GM23248 (cell line): Measurements from ENCODE around the gene ZSCAN30. TPM values are rescaled to one million over a fixed set of nuclear protein-coding genes. Genes with fewer than 3 reads are reported as not detected.
A peak's percentile ranks its signal among the peaks of the same experiment; 100 is the strongest.

ENCODE experiments used
- DNase-seq: peaks from one replicate; pipeline ENCODE4 v3.0.0-alpha.2; 2015
- H2AFZ ChIP-seq: fragments of 200-600 bp; sonication (generic); 2 replicates; pipeline ENCODE4 v1.6.1; 2016; ENCODE audit warnings: antibody characterized with exemption
- H3F3A ChIP-seq: fragments of 200-600 bp; sonication (generic); 2 replicates; pipeline ENCODE4 v1.6.1; 2016; ENCODE audit warnings: mild to moderate bottlenecking, antibody characterized with exemption, mixed run types; ENCODE audit not compliant: insufficient read depth
- H3K27ac ChIP-seq: fragments of 200-600 bp; sonication (generic); 2 replicates; pipeline ENCODE4 v1.5.1; 2016; ENCODE audit warnings: mild to moderate bottlenecking
- H3K27me3 ChIP-seq: fragments of 200-600 bp; sonication (generic); replicated peaks from 2 replicates; pipeline ENCODE4 v1.6.1; 2016; ENCODE audit warnings: mild to moderate bottlenecking; ENCODE audit not compliant: insufficient read depth
- H3K36me3 ChIP-seq: fragments of 200-600 bp; sonication (generic); 2 replicates; pipeline ENCODE4 v1.6.1; 2016; ENCODE audit warnings: low read depth, mild to moderate bottlenecking
- H3K4me1 ChIP-seq: fragments of 200-600 bp; sonication (generic); 2 replicates; pipeline ENCODE4 v1.6.1; 2016; ENCODE audit warnings: mild to moderate bottlenecking; ENCODE audit not compliant: insufficient read depth
- H3K4me2 ChIP-seq: fragments of 200-600 bp; sonication (generic); one replicate; pipeline ENCODE4 v1.6.1; 2016; ENCODE audit warnings: mild to moderate bottlenecking; ENCODE audit not compliant: unreplicated experiment
- H3K4me3 ChIP-seq: fragments of 200-600 bp; sonication (generic); 2 replicates; pipeline ENCODE4 v1.5.1; 2016; ENCODE audit warnings: mild to moderate bottlenecking
- H3K79me2 ChIP-seq: fragments of 200-600 bp; sonication (generic); 2 replicates; pipeline ENCODE4 v1.6.1; 2016; ENCODE audit warnings: mild to moderate bottlenecking; ENCODE audit not compliant: insufficient read depth
- H3K9ac ChIP-seq: fragments of 200-600 bp; sonication (generic); 2 replicates; pipeline ENCODE4 v1.6.1; 2016; ENCODE audit warnings: mild to moderate bottlenecking
- H3K9me2 ChIP-seq: fragments of 200-600 bp; sonication (generic); 2 replicates; pipeline ENCODE4 v1.6.1; 2016; ENCODE audit warnings: mixed run types, mild to moderate bottlenecking, moderate library complexity; ENCODE audit not compliant: insufficient read depth
- H3K9me3 ChIP-seq: fragments of 200-600 bp; sonication (generic); one replicate; pipeline ENCODE4 v1.6.1; 2017; ENCODE audit warnings: low read depth
- H4K20me1 ChIP-seq: fragments of 200-600 bp; sonication (generic); 2 replicates; pipeline ENCODE4 v1.6.0; 2016; ENCODE audit not compliant: insufficient read depth
- EZH2 ChIP-seq: fragments of 200-600 bp; sonication (generic); IDR thresholded peaks from 2 replicates; pipeline ENCODE4 v1.6.1; 2018; ENCODE audit warnings: antibody characterized with exemption, mild to moderate bottlenecking; ENCODE audit not compliant: insufficient read depth, poor library complexity, severe bottlenecking
- EZH2phosphoT487 ChIP-seq: fragments of 200-600 bp; sonication (generic); IDR thresholded peaks from 2 replicates; pipeline ENCODE4 v1.6.1; 2018; ENCODE audit warnings: antibody characterized with exemption, moderate library complexity, mild to moderate bottlenecking, low read depth; ENCODE audit not compliant: insufficient read depth
- WGBS, 2 experiments: methylation state at CpG; one replicate each; pipeline ENCODE4 v1.1.6; 2015 to 2017; ENCODE audit warnings: low lambda C conversion rate in 2 of 2, low coverage in 1 of 2; ENCODE audit errors: missing lambda C conversion rate in 2 of 2; 5-methylcytosine and 5-hydroxymethylcytosine counted together
- in situ Hi-C: fragments of 300-500 bp; cut with MboI; formaldehyde crosslinking; loops from 2 replicates; pipeline ENCODE4 v1.15.0; 2020
- polyA plus RNA-seq: library from polyadenylated mRNA; unstranded; fragments of >200 nt; fragmentation: Nextera tagmentation; extraction: Ambion mirVana; gene quantifications from 2 replicates; pipeline ENCODE4 v1.2.1, GENCODE V29; 2016
- total RNA-seq: library from RNA; depleted of rRNA; stranded (reverse); fragments of >200 nt; shearing (Covaris generic); gene quantifications from 2 replicates; pipeline ENCODE4 v1.2.3, GENCODE V29; 2014

The ZSCAN30 gene
- total and polyA plus RNA-seq, 2 experiments from 2014 or later: 13.7 to 21.3 TPM

DNA sequence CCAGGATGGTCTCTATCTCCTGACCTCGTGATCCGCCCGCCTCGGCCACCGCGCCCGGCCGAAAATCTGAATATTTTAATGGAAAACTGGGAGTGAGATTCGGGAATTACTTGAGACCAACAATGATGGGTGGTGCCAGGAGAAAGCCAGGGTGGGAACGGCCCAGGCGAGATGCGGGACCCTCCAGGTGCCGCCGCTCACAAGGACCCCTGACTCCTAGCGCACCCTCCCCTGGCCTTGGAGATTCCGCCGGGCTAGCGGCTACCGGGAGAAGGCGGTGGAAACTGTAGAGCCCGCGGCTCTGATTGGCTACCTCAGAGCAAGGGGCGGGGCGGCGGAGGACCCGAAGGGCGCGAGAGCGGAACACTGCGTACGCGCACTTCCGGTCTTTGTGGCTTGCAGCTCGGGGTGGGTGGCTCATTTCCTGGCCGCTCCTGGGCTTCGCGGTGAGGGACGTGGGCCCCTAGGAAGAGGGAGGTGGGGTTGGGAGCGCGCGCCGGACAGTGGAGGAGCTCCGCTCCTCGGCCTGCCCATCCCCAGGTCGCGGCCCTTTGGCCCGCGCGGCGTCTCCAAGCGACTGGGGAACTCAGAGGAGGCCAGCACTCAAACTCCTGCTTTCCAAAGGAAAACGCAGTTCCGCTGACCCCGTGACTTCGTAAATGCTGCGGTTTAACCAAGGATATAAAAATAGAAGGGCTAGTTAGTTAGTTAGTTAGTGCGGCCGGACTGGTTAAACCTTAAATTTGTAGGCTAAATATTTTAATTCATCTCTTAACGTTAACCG lies 49.2 kb downstream of the ZSCAN30 start, which contains the start of gene ZNF397:
Gene ZNF397 (plus strand): TSS at position 371 of the 784 bp plus-strand sequence. CDS start 1,437 bp downstream, outside the sequence.
- H3K9me3 ChIP-seq: peaks cover 4% of the 10 kb centered on the region
- H3K27ac ChIP-seq: peak within 1 kb of the TSS; percentile 97
- H3K4me2 ChIP-seq: peak within 1 kb of the TSS; percentile 95
- H3K4me3 ChIP-seq: peak within 1 kb of the TSS; percentile 97
- in situ Hi-C loops: loop anchor here (25.0 kb wide), 1 partner anchor 721 kb away; the partner anchor contains the start of gene RMP24
- no peaks in the 10 kb centered on the region for H3K9me2 ChIP-seq
- H3K36me3 ChIP-seq: peaks cover 35% of the 10 kb centered on the region
- 0 to 1% methylated on average over 59 to 60 of the region's 60 CpGs for WGBS, 2 experiments
- H3K79me2 ChIP-seq: peaks cover 30% of the 10 kb centered on the region
- DNase-seq: peak; percentile 100
- H3K4me1 ChIP-seq: peaks cover 6% of the 10 kb centered on the region; the same call in 1 of the 2 replicates
- H4K20me1 ChIP-seq: no peaks in the 10 kb centered on the region
- peak within 1 kb of the TSS; percentile 98 for H2AFZ ChIP-seq
- H3K9ac ChIP-seq: peak within 1 kb of the TSS; percentile 98
- peaks cover 8% of the 10 kb centered on the region; the same call in 1 of the 2 replicates for H3F3A ChIP-seq
- TF ChIP-seq EZH2phosphoT487: no peak
- H3K27me3 ChIP-seq: no peaks in the 10 kb centered on the region

GRCh38 chr18:35239314-35239713 lies 50.7 kb downstream of the ZSCAN30 start:
- WGBS, 2 experiments: 68 to 85% methylated on average over 1 of the region's 1 CpG
- H3K4me2 ChIP-seq: no peak overlapping the region
- H3K9me3 ChIP-seq: no peaks in the 10 kb centered on the region
- TF ChIP-seq EZH2phosphoT487: no peak
- DNase-seq: peak; percentile 5
- no peak overlapping the region for H3K9ac ChIP-seq
- H3K27ac ChIP-seq: no peak overlapping the region
- H3K27me3 ChIP-seq: no peaks in the 10 kb centered on the region
- H3F3A ChIP-seq: peaks cover 6% of the 10 kb centered on the region; the same call in 1 of the 2 replicates
- H2AFZ ChIP-seq: peak overlapping the region; percentile 31
- H3K36me3 ChIP-seq: peaks cover 21% of the 10 kb centered on the region
- H3K9me2 ChIP-seq: no peaks in the 10 kb centered on the region
- no peak overlapping the region for H3K4me3 ChIP-seq
- in situ Hi-C loops: loop anchor here (10.0 to 25.0 kb wide), 2 partner anchors 125 to 723 kb away; partner anchors contain the start of gene RMP24
- no peaks in the 10 kb centered on the region for H4K20me1 ChIP-seq
- peaks cover 30% of the 10 kb centered on the region for H3K79me2 ChIP-seq
- peaks cover 6% of the 10 kb centered on the region; the same call in 1 of the 2 replicates for H3K4me1 ChIP-seq

DNA sequence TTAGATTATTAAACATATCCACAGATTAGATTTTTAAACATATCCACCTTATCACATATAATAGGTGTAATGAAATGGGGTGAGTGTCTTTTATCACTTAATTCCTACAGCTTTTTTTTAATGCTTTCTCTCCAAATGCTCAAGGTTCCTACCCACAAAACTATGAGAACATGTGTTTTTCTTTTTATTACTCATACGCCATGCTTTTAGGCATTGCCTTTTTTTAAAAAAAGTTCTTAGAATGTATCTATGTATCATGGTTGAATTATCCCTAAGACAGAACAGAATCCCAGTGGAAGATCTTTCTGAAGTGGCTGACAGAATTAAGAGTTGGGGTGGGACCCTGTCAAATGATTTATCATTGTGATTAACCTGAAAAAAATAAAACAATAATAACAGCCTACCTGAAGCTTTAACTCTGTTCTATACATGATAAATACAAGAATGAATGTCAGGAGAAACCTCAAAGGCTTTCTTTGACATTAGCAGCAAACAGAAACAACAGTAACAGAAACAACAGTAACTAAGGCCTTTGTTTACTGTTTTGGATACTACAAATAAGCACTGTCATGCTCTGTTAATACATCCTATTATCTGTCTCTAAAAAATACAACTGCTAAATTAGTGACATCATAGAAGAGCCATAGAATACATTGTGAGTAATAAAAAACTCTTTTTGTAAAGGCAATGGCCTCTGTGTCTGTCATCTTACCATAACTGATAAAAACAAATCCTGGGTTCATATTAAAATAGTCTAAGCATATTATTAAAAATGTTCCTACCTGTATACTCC lies 53.3 kb downstream of the ZSCAN30 start:
- Histone ChIP-seq H3K27ac (no peak overlapping the region), H3K36me3 (no peaks in the 10 kb centered on the region), H2AFZ (peak overlapping the region; percentile 45), H3K79me2 (peaks cover 6% of the 10 kb centered on the region), H3K9ac (no peak overlapping the region), H3K4me1 (peaks cover under 1% of the 10 kb centered on the region; the same call in 1 of the 2 replicates), H4K20me1 (no peaks in the 10 kb centered on the region), H3K9me3 (no peaks in the 10 kb centered on the region), H3K27me3 (no peaks in the 10 kb centered on the region), H3F3A (peaks cover 6% of the 10 kb centered on the region; the same call in 1 of the 2 replicates), H3K4me3 (no peak overlapping the region), H3K9me2 (no peaks in the 10 kb centered on the region), H3K4me2 (no peak overlapping the region)
- WGBS, 2 experiments: 16 to 29% methylated on average over 1 of the region's 1 CpG
- peak; percentile 57 for DNase-seq
- TF ChIP-seq EZH2phosphoT487 (no peak), EZH2 (no peak)
- in situ Hi-C loops: loop anchor here (10.0 to 25.0 kb wide), 2 partner anchors 128 to 726 kb away; partner anchors contain the start of gene RMP24

DNA sequence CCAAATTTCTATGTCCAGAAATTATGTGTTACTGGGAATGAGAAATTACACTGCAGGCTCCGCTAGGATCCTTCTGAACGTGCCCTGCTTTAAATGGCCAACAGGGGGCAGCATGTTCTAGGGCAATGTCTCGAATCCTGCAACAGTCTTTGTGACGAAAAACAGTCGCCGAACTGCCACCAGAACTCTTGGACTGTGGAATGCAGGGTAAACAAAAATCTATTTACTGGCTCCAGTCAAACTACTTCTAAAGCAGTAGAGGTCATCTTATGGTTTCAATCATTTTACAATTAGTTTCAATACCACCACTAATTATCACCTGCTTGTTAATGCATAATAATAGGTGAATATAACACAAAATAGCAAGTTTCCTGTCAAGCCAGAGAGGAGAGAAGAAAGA lies 59.0 kb downstream of the ZSCAN30 start:
- peak overlapping the region; percentile 92 for H3K4me2 ChIP-seq
- H2AFZ ChIP-seq: peak overlapping the region; percentile 82
- H3K4me1 ChIP-seq: no peaks in the 10 kb centered on the region
- peak overlapping the region; percentile 66 for H3K4me3 ChIP-seq
- H3K36me3 ChIP-seq: no peaks in the 10 kb centered on the region
- H3K27ac ChIP-seq: no peak overlapping the region
- no peaks in the 10 kb centered on the region for H3K9me2 ChIP-seq
- in situ Hi-C loops: loop anchor here (10.0 to 25.0 kb wide), 2 partner anchors 134 to 731 kb away; partner anchors contain the start of gene RMP24
- peak; percentile 76 for DNase-seq
- no peaks in the 10 kb centered on the region for H3K27me3 ChIP-seq
- no peaks in the 10 kb centered on the region for H3F3A ChIP-seq
- H3K9ac ChIP-seq: peak overlapping the region; percentile 33; the same call in 1 of the 2 replicates
- H3K79me2 ChIP-seq: no peaks in the 10 kb centered on the region
- no peaks in the 10 kb centered on the region for H4K20me1 ChIP-seq
- H3K9me3 ChIP-seq: no peaks in the 10 kb centered on the region
- WGBS, 2 experiments: 1 to 2% methylated on average over 6 of the region's 6 CpGs
- TF ChIP-seq EZH2: no peak
- TF ChIP-seq EZH2phosphoT487: no peak
